Uterus (tissue), 2 donors: Measurements from ENCODE around the gene CD109.

Experiments used
- POLR2A ChIP-seq, 2 donors: fragments of 450-650 bp; IDR thresholded peaks; one replicate each; pipeline ENCODE4 v1.6.1; 2016; ENCODE audit warnings: antibody characterized with exemption in 2 of 2, mild to moderate bottlenecking in 1 of 2, moderate library complexity in 1 of 2
- TF ChIP-seq, protein P1 (sequence below), 4 experiments: fragments of 200-600 bp in 2 of 4; fragments of 450-650 bp in 2 of 4; sonication (generic) in 2 of 4; IDR thresholded peaks; one replicate each; pipeline ENCODE4 v1.5.1; 2016 to 2019; ENCODE audit warnings: antibody characterized with exemption in 4 of 4, mild to moderate bottlenecking in 2 of 4, moderate library complexity in 1 of 4

GRCh38 chr6:73680289-73680918 lies 15.6 kb upstream of the CD109 start:
- TF ChIP-seq, protein P1, sequence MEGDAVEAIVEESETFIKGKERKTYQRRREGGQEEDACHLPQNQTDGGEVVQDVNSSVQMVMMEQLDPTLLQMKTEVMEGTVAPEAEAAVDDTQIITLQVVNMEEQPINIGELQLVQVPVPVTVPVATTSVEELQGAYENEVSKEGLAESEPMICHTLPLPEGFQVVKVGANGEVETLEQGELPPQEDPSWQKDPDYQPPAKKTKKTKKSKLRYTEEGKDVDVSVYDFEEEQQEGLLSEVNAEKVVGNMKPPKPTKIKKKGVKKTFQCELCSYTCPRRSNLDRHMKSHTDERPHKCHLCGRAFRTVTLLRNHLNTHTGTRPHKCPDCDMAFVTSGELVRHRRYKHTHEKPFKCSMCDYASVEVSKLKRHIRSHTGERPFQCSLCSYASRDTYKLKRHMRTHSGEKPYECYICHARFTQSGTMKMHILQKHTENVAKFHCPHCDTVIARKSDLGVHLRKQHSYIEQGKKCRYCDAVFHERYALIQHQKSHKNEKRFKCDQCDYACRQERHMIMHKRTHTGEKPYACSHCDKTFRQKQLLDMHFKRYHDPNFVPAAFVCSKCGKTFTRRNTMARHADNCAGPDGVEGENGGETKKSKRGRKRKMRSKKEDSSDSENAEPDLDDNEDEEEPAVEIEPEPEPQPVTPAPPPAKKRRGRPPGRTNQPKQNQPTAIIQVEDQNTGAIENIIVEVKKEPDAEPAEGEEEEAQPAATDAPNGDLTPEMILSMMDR (IDR thresholded peaks at IDR 0.05), result no peak
- no peak for TF ChIP-seq POLR2A (IDR thresholded peaks at IDR 0.05)
